ENCODE data around the gene SYNPO2L.
"Not testable (repeated sequence)": the region's sequence is repeated elsewhere in the genome, so short reads cannot be mapped to it uniquely, and the experiment has no call there.

Gene SYNPO2L, protein sequence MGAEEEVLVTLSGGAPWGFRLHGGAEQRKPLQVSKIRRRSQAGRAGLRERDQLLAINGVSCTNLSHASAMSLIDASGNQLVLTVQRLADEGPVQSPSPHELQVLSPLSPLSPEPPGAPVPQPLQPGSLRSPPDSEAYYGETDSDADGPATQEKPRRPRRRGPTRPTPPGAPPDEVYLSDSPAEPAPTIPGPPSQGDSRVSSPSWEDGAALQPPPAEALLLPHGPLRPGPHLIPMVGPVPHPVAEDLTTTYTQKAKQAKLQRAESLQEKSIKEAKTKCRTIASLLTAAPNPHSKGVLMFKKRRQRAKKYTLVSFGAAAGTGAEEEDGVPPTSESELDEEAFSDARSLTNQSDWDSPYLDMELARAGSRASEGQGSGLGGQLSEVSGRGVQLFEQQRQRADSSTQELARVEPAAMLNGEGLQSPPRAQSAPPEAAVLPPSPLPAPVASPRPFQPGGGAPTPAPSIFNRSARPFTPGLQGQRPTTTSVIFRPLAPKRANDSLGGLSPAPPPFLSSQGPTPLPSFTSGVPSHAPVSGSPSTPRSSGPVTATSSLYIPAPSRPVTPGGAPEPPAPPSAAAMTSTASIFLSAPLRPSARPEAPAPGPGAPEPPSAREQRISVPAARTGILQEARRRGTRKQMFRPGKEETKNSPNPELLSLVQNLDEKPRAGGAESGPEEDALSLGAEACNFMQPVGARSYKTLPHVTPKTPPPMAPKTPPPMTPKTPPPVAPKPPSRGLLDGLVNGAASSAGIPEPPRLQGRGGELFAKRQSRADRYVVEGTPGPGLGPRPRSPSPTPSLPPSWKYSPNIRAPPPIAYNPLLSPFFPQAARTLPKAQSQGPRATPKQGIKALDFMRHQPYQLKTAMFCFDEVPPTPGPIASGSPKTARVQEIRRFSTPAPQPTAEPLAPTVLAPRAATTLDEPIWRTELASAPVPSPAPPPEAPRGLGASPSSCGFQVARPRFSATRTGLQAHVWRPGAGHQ

GRCh38 chr10:73655990-73656298, at the start of gene SYNPO2L:
TSS of gene SYNPO2L (minus strand) at chr10:73656029. CDS start at chr10:73655922, 107 bp downstream.
- TF ChIP-seq GATA2 (IDR thresholded peaks at IDR 0.05; ENCODE audit: low read depth, low read length) = no peak
- TF ChIP-seq GATA3 (IDR thresholded peaks at IDR 0.05; ENCODE audit: low read depth, low read length) = no peak

DNA sequence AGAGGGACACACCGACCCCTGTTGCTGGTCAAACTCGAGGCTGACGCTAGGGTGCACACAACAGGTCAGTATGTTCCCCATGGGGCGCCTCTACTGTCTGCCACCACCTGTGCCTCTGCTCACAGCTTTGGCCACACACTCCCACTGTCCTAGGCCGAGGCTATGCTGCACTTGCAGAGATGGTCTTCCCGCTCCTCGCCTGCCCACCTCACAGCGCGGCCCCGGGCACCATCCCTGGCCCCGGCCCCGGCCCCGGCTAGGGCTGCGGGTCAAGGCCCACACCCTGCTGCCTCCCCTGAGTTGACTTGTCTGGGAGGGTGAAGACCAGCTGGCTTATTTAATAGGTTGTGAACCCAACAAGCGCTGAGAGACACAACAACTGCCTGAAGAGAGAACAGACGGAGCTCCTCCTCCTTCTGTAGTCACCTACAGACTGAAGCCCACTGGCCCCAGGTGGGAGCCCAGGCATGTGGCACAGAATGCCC, 41.9 kb upstream of the SYNPO2L start, which contains the start of gene AGAP5:
Gene AGAP5, minus strand, starts transcription at position 435 of the 485 bp plus-strand sequence. Its CDS starts 354 bp downstream, at position 81.
- not testable (repeated sequence) for TF ChIP-seq GATA3, GATA2 (IDR thresholded peaks at IDR 0.05; ENCODE audit: low read depth, low read length)

DNA sequence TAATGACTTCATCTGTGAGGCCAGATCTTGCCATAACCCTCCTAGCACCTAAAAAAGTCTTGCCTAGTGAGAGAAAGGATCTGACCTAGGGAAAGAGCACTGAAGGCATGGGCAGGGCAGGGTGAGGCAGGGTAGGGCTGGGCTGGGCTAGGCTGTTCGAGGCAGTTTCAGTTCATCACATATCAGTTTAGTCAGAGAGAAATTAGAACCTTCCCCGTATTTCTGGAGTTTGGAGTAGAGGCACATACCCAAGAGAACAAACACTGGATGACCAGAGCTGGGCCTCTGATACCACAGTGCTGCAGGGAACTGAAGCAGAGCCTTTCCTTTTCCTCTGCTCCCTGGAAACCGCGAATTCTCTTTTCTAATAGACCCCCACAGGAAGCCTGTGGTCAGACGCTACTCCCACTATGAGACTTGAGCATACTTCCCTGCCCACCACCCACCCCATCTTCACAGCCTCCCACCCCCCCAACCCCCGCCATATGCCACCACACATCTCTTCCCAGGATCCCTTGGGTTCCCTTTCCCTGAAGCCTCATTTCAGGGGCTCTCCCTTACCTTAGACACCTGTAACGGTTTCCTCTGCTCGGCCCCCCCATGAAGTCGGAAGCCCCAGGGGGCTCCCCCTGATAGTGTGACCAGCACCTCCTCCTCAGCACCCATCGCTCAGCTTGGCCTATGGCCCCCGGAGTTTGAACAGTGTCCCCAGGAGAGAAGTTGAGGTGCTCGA, 406 bp downstream of the SYNPO2L start:
- TF ChIP-seq GATA2 (IDR thresholded peaks at IDR 0.05; ENCODE audit: low read depth, low read length) = no peak
- TF ChIP-seq GATA3 (IDR thresholded peaks at IDR 0.05; ENCODE audit: low read depth, low read length) = no peak

DNA sequence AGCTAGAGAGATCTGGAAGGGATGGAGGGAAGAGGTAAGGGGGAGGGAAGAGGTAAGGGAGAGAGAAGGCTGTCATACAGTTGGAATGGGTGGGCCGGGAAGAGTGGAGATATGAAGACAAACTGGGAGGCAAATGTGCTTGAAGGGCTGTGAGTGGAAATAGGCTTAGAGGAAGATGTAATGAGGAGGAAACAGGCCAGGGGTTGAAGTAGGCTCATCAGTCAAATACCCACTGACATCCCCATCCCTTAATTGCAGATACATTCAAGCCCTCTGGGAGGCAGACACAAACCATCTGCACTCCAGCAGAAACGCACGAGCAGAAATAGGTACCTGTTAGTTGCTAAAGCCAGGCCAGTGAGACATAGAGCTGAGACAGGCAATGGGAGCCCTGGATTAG, 2.1 kb downstream of the SYNPO2L start:
- no peak for TF ChIP-seq GATA2 (IDR thresholded peaks at IDR 0.05; ENCODE audit: low read depth, low read length)
- TF ChIP-seq GATA3 (IDR thresholded peaks at IDR 0.05; ENCODE audit: low read depth, low read length) = no peak

DNA sequence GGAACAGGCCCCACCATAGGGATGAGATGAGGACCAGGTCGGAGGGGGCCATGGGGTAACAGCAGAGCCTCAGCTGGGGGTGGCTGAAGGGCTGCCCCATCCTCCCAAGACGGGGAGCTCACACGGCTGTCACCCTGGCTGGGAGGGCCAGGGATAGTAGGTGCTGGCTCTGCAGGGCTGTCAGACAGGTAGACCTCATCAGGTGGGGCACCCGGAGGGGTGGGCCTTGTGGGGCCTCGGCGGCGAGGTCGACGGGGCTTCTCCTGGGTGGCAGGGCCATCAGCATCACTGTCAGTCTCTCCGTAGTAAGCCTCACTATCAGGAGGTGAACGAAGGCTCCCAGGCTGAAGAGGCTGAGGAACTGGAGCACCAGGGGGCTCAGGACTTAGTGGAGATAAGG, 2.6 kb downstream of the SYNPO2L start:
- no peak for TF ChIP-seq GATA3 (IDR thresholded peaks at IDR 0.05; ENCODE audit: low read depth, low read length)
- no peak for TF ChIP-seq GATA2 (IDR thresholded peaks at IDR 0.05; ENCODE audit: low read depth, low read length)

- TF ChIP-seq GATA3 (IDR thresholded peaks at IDR 0.05; ENCODE audit: low read depth, low read length) = no peak
Measured at GRCh38 chr10:73650537-73651331, 5.1 kb downstream of the SYNPO2L start.

DNA sequence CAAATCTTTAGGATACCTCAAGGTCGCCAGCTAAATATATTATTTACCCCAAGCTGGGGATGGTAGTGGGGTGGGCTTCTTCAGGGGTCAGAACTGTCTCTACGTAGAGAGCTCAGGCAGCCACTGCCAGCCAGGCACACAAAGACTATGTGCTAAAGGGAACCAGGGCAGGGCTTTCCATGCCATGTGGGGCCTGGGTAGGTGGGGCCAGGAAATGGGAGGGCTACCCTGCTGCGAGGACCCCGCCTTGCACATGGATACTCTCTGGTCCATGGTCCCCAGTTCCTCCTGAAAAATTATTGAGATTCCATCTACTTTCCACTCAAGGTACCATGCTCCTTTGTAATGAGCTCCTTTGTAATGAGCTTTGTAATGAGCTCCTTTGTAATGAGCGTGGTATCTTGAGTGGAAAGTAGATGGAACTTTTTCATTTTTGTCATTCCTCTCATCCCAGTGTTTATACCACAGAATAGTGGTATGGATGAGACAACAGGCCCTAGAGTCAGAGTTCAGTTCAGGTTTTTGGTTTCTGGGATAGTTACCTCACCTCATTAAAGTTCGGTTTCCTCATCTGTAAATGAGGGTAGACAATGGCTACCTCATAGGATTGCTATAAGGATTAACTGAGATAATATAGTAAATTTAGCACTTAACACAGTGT, 5.8 kb downstream of the SYNPO2L start:
- TF ChIP-seq GATA2 (IDR thresholded peaks at IDR 0.05; ENCODE audit: low read depth, low read length) (no peak), GATA3 (IDR thresholded peaks at IDR 0.05; ENCODE audit: low read depth, low read length) (no peak)

- TF ChIP-seq GATA3 (IDR thresholded peaks at IDR 0.05; ENCODE audit: low read depth, low read length) (no peak), GATA2 (IDR thresholded peaks at IDR 0.05; ENCODE audit: low read depth, low read length) (no peak)
Measured at GRCh38 chr10:73648975-73649829, 6.6 kb downstream of the SYNPO2L start.

DNA sequence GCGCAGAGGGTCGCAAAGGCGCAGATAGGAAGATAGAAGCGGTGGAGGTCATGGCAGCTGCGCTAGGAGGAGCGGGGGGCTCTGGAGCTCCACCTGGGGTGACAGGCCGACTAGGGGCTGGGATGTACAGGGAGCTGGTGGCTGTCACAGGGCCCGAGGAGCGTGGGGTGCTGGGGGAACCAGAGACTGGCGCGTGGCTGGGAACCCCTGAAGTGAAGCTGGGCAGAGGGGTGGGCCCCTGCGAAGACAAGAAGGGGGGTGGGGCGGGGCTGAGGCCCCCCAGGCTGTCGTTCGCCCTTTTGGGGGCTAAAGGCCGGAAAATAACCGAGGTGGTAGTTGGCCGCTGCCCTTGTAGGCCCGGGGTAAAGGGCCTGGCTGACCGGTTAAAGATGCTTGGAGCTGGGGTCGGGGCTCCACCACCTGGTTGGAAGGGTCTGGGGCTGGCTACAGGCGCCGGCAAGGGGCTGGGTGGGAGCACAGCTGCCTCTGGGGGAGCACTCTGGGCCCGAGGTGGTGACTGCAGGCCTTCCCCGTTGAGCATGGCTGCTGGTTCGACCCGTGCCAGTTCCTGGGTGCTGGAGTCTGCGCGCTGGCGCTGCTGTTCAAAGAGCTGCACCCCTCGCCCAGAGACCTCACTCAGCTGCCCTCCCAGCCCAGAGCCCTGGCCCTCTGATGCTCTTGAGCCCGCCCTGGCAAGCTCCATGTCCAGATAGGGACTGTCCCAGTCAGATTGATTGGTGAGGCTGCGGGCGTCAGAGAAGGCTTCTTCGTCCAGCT, 7.8 kb downstream of the SYNPO2L start:
- no peak for TF ChIP-seq GATA3 (IDR thresholded peaks at IDR 0.05; ENCODE audit: low read depth, low read length)

DNA sequence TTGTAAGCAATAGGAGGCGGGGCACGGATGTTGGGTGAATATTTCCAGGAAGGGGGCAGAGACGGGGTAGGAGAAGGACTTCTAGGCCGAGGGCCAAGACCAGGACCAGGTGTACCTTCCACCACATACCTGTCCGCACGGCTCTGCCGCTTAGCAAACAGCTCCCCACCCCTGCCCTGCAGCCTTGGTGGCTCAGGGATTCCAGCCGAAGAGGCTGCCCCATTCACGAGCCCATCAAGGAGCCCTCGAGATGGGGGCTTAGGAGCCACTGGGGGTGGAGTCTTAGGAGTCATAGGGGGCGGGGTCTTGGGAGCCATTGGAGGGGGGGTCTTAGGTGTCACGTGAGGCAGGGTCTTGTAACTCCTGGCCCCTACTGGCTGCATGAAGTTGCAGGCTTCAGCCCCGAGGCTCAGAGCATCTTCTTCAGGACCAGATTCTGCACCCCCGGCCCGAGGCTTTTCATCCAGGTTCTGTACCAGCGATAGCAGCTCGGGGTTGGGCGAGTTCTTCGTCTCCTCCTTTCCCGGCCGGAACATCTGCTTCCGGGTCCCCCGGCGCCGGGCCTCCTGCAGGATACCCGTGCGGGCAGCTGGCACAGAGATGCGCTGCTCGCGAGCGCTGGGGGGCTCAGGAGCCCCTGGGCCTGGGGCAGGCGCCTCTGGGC, 8.5 kb downstream of the SYNPO2L start:
- TF ChIP-seq GATA3 (IDR thresholded peaks at IDR 0.05; ENCODE audit: low read depth, low read length) = no peak
- no peak for TF ChIP-seq GATA2 (IDR thresholded peaks at IDR 0.05; ENCODE audit: low read depth, low read length)

DNA sequence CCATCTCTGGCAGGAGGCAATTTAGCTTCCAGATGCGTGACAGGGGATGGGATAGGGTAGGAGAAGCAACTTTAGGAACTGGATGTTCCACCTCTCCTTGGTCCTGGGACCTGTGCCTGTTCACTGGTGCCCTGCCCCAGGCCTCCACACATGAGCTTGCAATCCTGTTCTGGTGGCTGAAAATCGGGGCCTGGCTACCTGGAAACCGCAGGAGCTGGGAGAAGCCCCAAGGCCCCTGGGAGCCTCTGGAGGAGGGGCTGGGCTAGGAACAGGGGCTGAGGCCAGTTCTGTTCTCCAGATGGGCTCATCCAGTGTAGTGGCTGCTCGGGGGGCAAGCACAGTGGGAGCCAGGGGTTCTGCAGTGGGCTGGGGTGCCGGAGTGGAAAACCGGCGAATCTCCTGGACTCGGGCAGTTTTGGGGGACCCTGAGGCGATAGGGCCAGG, 9.2 kb downstream of the SYNPO2L start:
- no peak for TF ChIP-seq GATA3 (IDR thresholded peaks at IDR 0.05; ENCODE audit: low read depth, low read length)
- TF ChIP-seq GATA2 (IDR thresholded peaks at IDR 0.05; ENCODE audit: low read depth, low read length) = no peak

Measured in SH-SY5Y (cell line).